Mesangial cell (primary cell): ENCODE data around the gene RAB35. TPM values are rescaled to one million over a fixed set of nuclear protein-coding genes. Genes with fewer than 3 reads are reported as not detected.

Experiments used
- total RNA-seq: library from RNA; depleted of rRNA; stranded (reverse); fragments of >200 nt; gene quantifications from 2 replicates; pipeline ENCODE4 v1.2.3, GENCODE V29; 2015

The RAB35 gene
- 26.2 and 31.4 TPM in 2 replicates for total RNA-seq

GRCh38 chr12:120116441-120116791 lies at the start of gene RAB35:
RAB35 (minus strand) TSS chr12:120116753; CDS start chr12:120116650, 103 bp downstream.

Other genes with a start within 250 kb of the RAB35 start
- 5.1 and 44.6 TPM in 2 replicates for gene CIT, start 239.4 kb downstream of the RAB35 start, total RNA-seq
- gene BICDL1, start 127.5 kb downstream of the RAB35 start, total RNA-seq: 0.65 and 10.4 TPM in 2 replicates
- 73.0 and 79.4 TPM in 2 replicates for gene GCN1, start 78.0 kb upstream of the RAB35 start, total RNA-seq
- 4,524 and 5,298 TPM in 2 replicates for gene RPLP0, start 84.4 kb upstream of the RAB35 start, total RNA-seq
- gene PXN, start 149.0 kb upstream of the RAB35 start, total RNA-seq: 90.6 and 93.2 TPM in 2 replicates
- under 0.01 TPM in 2 replicates for gene RNU4-2, start 175.2 kb upstream of the RAB35 start, total RNA-seq
- gene RNU4-1, start 176.5 kb upstream of the RAB35 start, total RNA-seq: under 0.01 TPM in 2 replicates
- 0.49 and 0.89 TPM in 2 replicates for gene SIRT4, start 185.6 kb upstream of the RAB35 start, total RNA-seq
- gene PLA2G1B, start 211.0 kb upstream of the RAB35 start, total RNA-seq: not detected in 2 replicates